Measurements from ENCODE around the gene NT5C. TPM values are rescaled to one million over a fixed set of nuclear protein-coding genes. Genes with fewer than 3 reads are reported as not detected.

NT5C gene
- total RNA-seq, 4 donors from 2014 or later: 151 to 176 (median 156) TPM

DNA sequence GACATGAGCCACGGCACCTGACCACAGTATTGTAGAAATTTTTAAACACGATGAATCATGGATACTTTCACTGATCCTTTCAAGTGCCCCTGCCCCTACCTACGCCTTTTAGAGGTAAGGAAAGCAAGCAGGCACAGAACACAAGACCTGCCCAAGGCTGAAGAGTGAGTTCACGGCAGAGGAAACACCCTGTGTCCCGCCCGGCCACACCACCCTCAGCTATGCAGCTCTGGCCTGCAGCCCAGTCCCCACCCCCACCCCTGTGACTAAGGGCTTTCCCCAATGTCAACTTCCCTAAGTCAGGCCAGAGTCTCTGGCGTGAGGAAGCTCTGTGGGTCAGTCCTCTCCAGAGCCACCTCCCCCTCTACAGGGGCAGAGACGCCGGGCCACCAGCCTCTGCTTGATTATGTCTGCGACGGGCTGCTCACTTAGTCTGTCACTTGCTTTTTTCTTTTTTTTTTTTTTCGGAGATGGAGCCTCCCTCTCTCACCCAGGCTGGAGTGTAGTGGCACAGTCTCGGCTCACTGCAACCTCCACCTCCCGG is 35.4 kb downstream of the NT5C start:
- Histone ChIP-seq H3K4me1 (peaks cover 0 to 53% (median 2%) of the 10 kb centered on the region in 4 donors), H3K36me3 (peaks cover 0 to 30% (median 0%) of the 10 kb centered on the region in 3 donors), H3K4me3 (no peak overlapping the region), H3K27me3 (no peaks in the 10 kb centered on the region), H3K9me3 (no peaks in the 10 kb centered on the region), H3K27ac (peak overlapping the region in 3 of 4 donors; percentile 74 to 89 (median 74))
- peak in 1 of 2 donors; percentile 63 for TF ChIP-seq POLR2A (IDR thresholded peaks at IDR 0.05)
- TF ChIP-seq, protein P1, sequence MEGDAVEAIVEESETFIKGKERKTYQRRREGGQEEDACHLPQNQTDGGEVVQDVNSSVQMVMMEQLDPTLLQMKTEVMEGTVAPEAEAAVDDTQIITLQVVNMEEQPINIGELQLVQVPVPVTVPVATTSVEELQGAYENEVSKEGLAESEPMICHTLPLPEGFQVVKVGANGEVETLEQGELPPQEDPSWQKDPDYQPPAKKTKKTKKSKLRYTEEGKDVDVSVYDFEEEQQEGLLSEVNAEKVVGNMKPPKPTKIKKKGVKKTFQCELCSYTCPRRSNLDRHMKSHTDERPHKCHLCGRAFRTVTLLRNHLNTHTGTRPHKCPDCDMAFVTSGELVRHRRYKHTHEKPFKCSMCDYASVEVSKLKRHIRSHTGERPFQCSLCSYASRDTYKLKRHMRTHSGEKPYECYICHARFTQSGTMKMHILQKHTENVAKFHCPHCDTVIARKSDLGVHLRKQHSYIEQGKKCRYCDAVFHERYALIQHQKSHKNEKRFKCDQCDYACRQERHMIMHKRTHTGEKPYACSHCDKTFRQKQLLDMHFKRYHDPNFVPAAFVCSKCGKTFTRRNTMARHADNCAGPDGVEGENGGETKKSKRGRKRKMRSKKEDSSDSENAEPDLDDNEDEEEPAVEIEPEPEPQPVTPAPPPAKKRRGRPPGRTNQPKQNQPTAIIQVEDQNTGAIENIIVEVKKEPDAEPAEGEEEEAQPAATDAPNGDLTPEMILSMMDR (IDR thresholded peaks at IDR 0.05): no peak
- peak in 2 of 3 donors; percentile 89 to 95 for DNase-seq

DNA sequence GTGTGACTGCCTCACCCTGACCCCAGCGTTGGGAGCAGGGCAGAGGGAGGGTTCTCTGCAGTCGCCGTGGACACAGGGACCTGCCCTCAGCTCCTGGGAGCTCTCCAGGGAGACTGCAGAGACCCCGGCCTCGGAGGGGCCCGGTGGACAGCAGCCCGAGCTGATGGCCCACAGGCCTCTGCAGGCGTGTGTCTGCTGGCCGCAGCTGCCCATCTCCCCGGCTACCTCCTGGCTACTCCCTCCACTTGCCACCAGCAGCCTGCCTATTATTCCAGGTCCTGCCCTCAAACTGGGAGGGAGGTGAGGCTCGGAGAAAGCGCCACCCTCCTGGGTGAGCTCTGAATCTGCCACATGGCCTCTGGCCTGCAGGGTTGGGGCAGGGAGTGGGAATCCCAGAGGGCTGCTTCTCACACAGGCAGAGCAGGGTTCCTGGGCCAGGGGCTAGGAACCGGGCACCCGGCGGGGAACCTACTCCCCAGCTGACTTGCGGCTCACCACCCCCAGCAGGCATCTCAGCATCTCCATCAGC is 36.6 kb downstream of the NT5C start:
- peak in 1 of 3 donors; percentile 55 for DNase-seq
- Histone ChIP-seq H3K9me3 (no peaks in the 10 kb centered on the region), H3K27me3 (no peaks in the 10 kb centered on the region), H3K4me1 (peaks cover 0 to 65% (median 3%) of the 10 kb centered on the region in 4 donors), H3K4me3 (no peak overlapping the region), H3K27ac (peak overlapping the region in 3 of 4 donors; percentile 74 to 89 (median 74)), H3K36me3 (peaks cover 0 to 22% (median 0%) of the 10 kb centered on the region in 3 donors)
- no peak for TF ChIP-seq POLR2A (IDR thresholded peaks at IDR 0.05)
- TF ChIP-seq, protein P1 (IDR thresholded peaks at IDR 0.05): no peak

DNA sequence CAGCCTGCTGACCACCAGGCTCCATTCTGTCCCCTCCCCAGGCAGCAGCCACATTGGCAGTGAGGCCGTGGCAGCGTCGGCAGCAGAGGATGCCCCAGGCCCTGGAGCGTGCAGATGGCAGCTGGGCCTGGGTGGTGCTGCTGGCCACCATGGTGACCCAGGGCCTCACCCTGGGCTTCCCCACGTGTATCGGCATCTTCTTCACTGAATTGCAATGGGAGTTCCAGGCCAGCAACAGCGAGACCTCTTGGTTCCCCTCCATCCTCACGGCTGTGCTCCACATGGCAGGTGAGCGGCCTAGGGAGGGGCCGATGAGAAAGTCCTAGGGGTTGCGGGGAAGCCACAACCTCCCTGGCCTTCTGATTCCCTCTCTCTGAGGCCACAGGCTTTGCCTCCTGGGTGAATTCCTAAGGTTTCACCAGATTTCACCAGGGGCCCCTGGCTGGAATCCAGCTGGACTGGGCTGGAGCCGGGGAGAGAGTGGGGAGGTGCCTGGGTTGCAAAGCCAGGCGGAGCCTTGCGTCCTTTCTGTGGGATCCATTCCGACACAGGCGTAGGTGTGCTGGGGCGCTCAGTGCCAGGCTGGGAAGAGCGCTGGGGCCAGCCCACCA is 37.9 kb downstream of the NT5C start:
- DNase-seq: no peak
- Histone ChIP-seq H3K4me1 (peaks cover 0 to 73% (median 4%) of the 10 kb centered on the region in 4 donors), H3K4me3 (no peak overlapping the region)

DNA sequence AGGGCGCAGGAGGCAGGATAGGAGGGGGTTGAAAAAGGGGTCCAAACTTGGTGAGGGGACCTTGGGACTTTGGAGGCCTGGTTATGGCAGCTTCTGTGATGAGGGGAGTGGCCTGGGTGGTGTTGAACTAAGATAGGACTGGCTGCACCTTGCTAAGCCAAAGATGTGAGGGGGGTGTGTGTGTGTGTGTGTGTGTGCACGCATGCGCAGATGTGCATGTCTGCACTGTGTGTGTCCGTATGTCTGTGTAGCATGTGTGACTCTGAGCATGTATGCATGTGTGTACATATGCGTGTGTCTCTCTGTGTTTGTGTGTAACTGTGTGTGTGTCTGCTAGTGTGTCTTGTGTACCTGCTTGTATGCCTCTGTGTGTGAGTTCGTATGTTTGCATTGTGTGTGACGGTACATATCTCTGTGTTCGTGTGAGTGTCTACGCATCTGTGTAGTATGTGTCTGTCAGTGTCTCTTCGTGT is 39.7 kb downstream of the NT5C start:
- no peaks in the 10 kb centered on the region for H3K9me3 ChIP-seq
- H3K4me3 ChIP-seq: peak overlapping the region in 2 of 4 donors; percentile 30 to 33
- H3K27ac ChIP-seq: peak overlapping the region in 3 of 4 donors; percentile 83 to 100 (median 95)
- H3K4me1 ChIP-seq: peaks cover 0 to 79% (median 10%) of the 10 kb centered on the region in 4 donors
- DNase-seq: peak in 2 of 3 donors; percentile 73 to 79
- TF ChIP-seq, protein P1 (IDR thresholded peaks at IDR 0.05): no peak
- peak in 1 of 2 donors; percentile 50 for TF ChIP-seq POLR2A (IDR thresholded peaks at IDR 0.05)
- no peaks in the 10 kb centered on the region for H3K36me3 ChIP-seq
- H3K27me3 ChIP-seq: no peaks in the 10 kb centered on the region

More for the DNA sequence above, 37.9 kb downstream of the NT5C start:
- H3K9me3 ChIP-seq: no peaks in the 10 kb centered on the region
- peak overlapping the region in 3 of 4 donors; percentile 40 to 100 (median 95) for H3K27ac ChIP-seq
- peaks cover 0 to 10% (median 0%) of the 10 kb centered on the region in 3 donors for H3K36me3 ChIP-seq
- H3K27me3 ChIP-seq: no peaks in the 10 kb centered on the region
- TF ChIP-seq, protein P1 (IDR thresholded peaks at IDR 0.05): no peak
- no peak for TF ChIP-seq POLR2A (IDR thresholded peaks at IDR 0.05)

DNA sequence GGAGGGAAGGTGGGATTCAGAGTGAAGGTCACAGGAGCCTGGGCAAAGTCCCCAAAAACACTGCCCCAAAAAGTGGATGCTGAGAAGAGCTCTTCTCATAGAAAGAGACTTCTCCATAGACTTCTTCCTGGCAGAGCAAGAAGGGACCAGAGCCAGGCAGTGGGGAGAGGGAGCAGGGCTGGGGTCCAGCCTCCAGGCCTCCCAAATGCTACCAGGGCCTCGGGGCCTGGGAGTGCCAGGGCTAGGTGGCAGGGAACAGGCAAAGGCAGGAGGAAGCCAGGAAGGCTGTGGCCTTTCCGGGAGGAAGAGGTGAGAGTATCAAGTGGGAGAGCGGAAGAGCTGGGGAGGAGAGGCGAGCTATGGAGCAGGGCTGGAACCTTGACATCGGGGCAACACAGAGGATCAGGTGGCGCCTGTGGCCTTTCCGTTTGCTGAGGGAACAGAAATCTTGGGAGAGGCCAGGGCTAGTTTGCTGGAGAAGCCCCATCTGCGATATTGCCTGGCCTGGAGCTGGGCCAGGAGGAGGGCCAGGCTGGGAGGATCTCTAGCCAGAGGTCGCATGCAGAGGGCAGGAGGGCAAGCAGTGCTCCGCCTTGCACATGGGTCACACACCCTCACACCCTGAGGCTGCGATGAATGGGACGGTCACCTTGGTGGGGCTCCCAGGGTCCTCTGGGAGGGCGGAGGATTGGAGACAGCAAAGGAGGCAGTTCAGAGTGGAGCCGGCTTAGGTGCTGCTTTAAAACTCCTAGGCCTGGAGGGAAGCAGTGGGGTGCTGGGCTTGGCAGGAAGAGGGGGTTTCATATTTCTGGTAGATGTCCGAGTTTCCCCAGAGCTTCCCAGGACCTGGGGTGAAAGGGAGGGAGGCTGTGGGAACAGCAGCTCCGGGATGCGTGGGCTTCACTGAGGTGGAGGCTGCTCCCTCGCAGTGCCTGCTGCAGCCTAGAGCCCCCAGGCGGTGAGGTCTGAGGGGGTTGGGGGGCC is 40.4 kb downstream of the NT5C start:
- peak in 2 of 3 donors; percentile 83 to 89 for DNase-seq
- peak overlapping the region in 2 of 4 donors; percentile 30 to 33 for H3K4me3 ChIP-seq

More for the DNA sequence above, 40.4 kb downstream of the NT5C start:
- TF ChIP-seq, protein P1 (IDR thresholded peaks at IDR 0.05): no peak
- TF ChIP-seq POLR2A (IDR thresholded peaks at IDR 0.05): peak; percentile 46 to 65
- H3K4me1 ChIP-seq: peaks cover 0 to 74% (median 10%) of the 10 kb centered on the region in 4 donors
- peak overlapping the region; percentile 17 to 100 (median 89) for H3K27ac ChIP-seq
- H3K9me3 ChIP-seq: no peaks in the 10 kb centered on the region
- no peaks in the 10 kb centered on the region for H3K27me3 ChIP-seq
- H3K36me3 ChIP-seq: no peaks in the 10 kb centered on the region

Data from Peyer's patch (tissue), 4 donors.